ENCODE measurements around the gene MC2R. TPM values are rescaled to one million over a fixed set of nuclear protein-coding genes. Genes with fewer than 3 reads are reported as not detected.

Gene MC2R
- total and polyA plus RNA-seq, 10 of the 15 experiments (the other 5 are each of a cell fraction or from before 2014, with no cell fraction given) = 0.15 TPM; not detected in 9

DNA sequence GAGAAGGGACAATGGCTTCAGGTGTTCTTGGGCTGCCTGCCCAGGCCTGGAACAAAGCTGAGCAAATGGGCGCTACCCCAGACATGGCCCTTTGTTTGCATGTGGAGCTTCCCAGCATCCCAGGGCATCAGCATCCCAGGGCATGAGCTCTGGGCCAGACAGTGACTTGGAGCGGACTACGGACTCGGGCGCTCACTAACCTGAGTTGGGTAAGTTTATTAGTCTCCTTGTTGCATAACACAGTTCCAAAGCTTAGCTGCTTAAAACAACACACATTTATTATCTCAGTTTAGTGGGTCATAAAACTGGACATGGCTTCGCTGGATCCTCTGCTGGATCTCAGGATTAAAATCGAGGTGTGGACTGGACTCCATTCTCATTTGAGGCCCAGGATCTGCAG lies 35.8 kb downstream of the MC2R start:
- TF ChIP-seq POLR2AphosphoS2 (IDR thresholded peaks at IDR 0.05; ENCODE audit: low read depth, low read length) = no peak
- no peak for TF ChIP-seq ZZZ3 (IDR thresholded peaks at IDR 0.05; ENCODE audit: control insufficient read depth, insufficient read length, low read depth)
- TF ChIP-seq TBL1XR1 (IDR thresholded peaks at IDR 0.05; ENCODE audit: low read depth, low read length) = no peak
- TF ChIP-seq, protein P1, sequence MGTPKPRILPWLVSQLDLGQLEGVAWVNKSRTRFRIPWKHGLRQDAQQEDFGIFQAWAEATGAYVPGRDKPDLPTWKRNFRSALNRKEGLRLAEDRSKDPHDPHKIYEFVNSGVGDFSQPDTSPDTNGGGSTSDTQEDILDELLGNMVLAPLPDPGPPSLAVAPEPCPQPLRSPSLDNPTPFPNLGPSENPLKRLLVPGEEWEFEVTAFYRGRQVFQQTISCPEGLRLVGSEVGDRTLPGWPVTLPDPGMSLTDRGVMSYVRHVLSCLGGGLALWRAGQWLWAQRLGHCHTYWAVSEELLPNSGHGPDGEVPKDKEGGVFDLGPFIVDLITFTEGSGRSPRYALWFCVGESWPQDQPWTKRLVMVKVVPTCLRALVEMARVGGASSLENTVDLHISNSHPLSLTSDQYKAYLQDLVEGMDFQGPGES (IDR thresholded peaks at IDR 0.05) = no peak
- TF ChIP-seq FOXK2 (IDR thresholded peaks at IDR 0.05) = no peak
- no peak for TF ChIP-seq YY1 (IDR thresholded peaks at IDR 0.05; ENCODE audit: low read depth, low read length)
- no peak for TF ChIP-seq MTA3 (IDR thresholded peaks at IDR 0.05; ENCODE audit: borderline replicate concordance, low read length)
- TF ChIP-seq CREM (IDR thresholded peaks at IDR 0.05; ENCODE audit: low read depth) = no peak
- TF ChIP-seq HCFC1 (IDR thresholded peaks at IDR 0.05; ENCODE audit: low read length) = no peak
- no peak overlapping the region for H3K4me2 ChIP-seq (ENCODE audit: control insufficient read depth, insufficient read depth)
- RAD21 ChIA-PET (ENCODE audit: unreplicated experiment) = no interaction called here
- no peak overlapping the region for H3K27ac ChIP-seq (ENCODE audit: control insufficient read depth, insufficient read depth)
- intact Hi-C loops (cut with micrococcal nuclease; ENCODE audit: unreplicated experiment) (no loop called here), in situ Hi-C loops (cut with MboI) (loop anchor here (10.0 kb wide), 1 partner anchor 205 kb away; no protein-coding TSS in a partner anchor)
- POLR2A ChIA-PET = no interaction called here
- BruUV-seq (replicated peaks) = no TSS peak
- peaks cover 2% of the 10 kb centered on the region in 2 experiments; a peak in 2 of 4 replicates for H3K27me3 ChIP-seq (replicated peaks in 1 of 2; ENCODE audit: control insufficient read depth in 2 of 2, insufficient read depth in 2 of 2, low read length in 1 of 2)
- H3K4me1 ChIP-seq (ENCODE audit: control insufficient read depth, insufficient read depth, low read length) = no peaks in the 10 kb centered on the region
- H2AFZ ChIP-seq (ENCODE audit: control insufficient read depth, low read depth, low read length) = no peak overlapping the region
- no peaks in the 10 kb centered on the region for H4K20me1 ChIP-seq (ENCODE audit: control insufficient read depth, insufficient read depth)
- H3K36me3 ChIP-seq (ENCODE audit: control insufficient read depth in 2 of 2, insufficient read depth in 2 of 2, low read length in 1 of 2) = no peaks in the 10 kb centered on the region
- no peaks in the 10 kb centered on the region for H3K9me3 ChIP-seq (replicated peaks; ENCODE audit: control insufficient read depth, insufficient read depth, low read length)
- SMC1A ChIA-PET (ENCODE audit: uncharacterized antibody, unreplicated experiment) = no interaction called here
- H3K9ac ChIP-seq (ENCODE audit: control insufficient read depth, insufficient read depth, low read length) = no peak overlapping the region
- no peak for FAIRE-seq
- no peak overlapping the region for H3K4me3 ChIP-seq
- CTCF ChIA-PET = no interaction called here
- 43% methylated on average over 7 of the region's 7 CpGs for WGBS (ENCODE audit: insufficient coverage, insufficient replicate concordance, low lambda C conversion rate, missing lambda C conversion rate)
- H3K79me2 ChIP-seq (ENCODE audit: control insufficient read depth, insufficient read depth, low read length) = no peaks in the 10 kb centered on the region
- ATAC-seq = no peak
- no peak for DNase-seq (ENCODE audit: low read depth, low spot score)

Measured in GM12878 (cell line).